HG03095 (cell line): Measurements from ENCODE around the gene ZNF213.
A peak's percentile ranks its signal among the peaks of the same experiment; 100 is the strongest.
"Not testable (repeated sequence)": the region's sequence is repeated elsewhere in the genome, so short reads cannot be mapped to it uniquely, and the experiment has no call there.

Experiments used
- ATAC-seq: cut with Tn5 transposase; IDR thresholded peaks from one replicate; pipeline ENCODE4 v1.9.1; 2021; ENCODE audit warnings: moderate library complexity; ENCODE audit not compliant: unreplicated experiment

ZNF213 gene

GRCh38 chr16:3123986-3124886 is 10.6 kb upstream of the ZNF213 start:
- peak; percentile 79 for ATAC-seq

GRCh38 chr16:3127745-3128144 is 7.1 kb upstream of the ZNF213 start:
- no peak for ATAC-seq

GRCh38 chr16:3129137-3130131 is 5.4 kb upstream of the ZNF213 start:
- no peak for ATAC-seq

- ATAC-seq = no peak
Observed at GRCh38 chr16:3131755-3132377, 3.0 kb upstream of the ZNF213 start.

GRCh38 chr16:3133844-3134243 is 985 bp upstream of the ZNF213 start:
- ATAC-seq = no peak

- ATAC-seq = no peak
Observed at GRCh38 chr16:3135126-3135715, 392 bp downstream of the ZNF213 start.

GRCh38 chr16:3137267-3137666 is 2.4 kb downstream of the ZNF213 start:
- no peak for ATAC-seq

GRCh38 chr16:3138342-3138741 is 3.5 kb downstream of the ZNF213 start:
- ATAC-seq = no peak

- no peak for ATAC-seq
Observed at GRCh38 chr16:3138823-3139426, 4.1 kb downstream of the ZNF213 start.

- ATAC-seq = not testable (repeated sequence)
Observed at GRCh38 chr16:3139561-3139960, 4.7 kb downstream of the ZNF213 start.

- ATAC-seq = no peak
Observed at GRCh38 chr16:3140603-3141427, 6.0 kb downstream of the ZNF213 start.

GRCh38 chr16:3141781-3142311 is 7.0 kb downstream of the ZNF213 start:
- ATAC-seq = no peak

GRCh38 chr16:3142327-3142726 is 7.5 kb downstream of the ZNF213 start:
- no peak for ATAC-seq

- ATAC-seq = no peak
Observed at GRCh38 chr16:3142770-3143169, 7.9 kb downstream of the ZNF213 start.

GRCh38 chr16:3143189-3143588 is 8.4 kb downstream of the ZNF213 start:
- ATAC-seq = no peak

GRCh38 chr16:3143598-3144320 is 8.9 kb downstream of the ZNF213 start:
- ATAC-seq = no peak

- no peak for ATAC-seq
Observed at GRCh38 chr16:3144321-3144983, 9.6 kb downstream of the ZNF213 start.

GRCh38 chr16:3145151-3145550 is 10.3 kb downstream of the ZNF213 start:
- no peak for ATAC-seq
